Mesothelial cell of epicardium (in vitro differentiated cells): Measurements from ENCODE around the gene SH3PXD2B. TPM values are rescaled to one million over a fixed set of nuclear protein-coding genes. Genes with fewer than 3 reads are reported as not detected.
"Not testable (repeated sequence)": the region's sequence is repeated elsewhere in the genome, so short reads cannot be mapped to it uniquely, and the experiment has no call there.

Experiments
- DNase-seq, 2 experiments: peaks; one replicate each; pipeline ENCODE4 v3.0.0; 2021; ENCODE audit warnings: low spot score in 2 of 2; ENCODE audit not compliant: unreplicated experiment in 2 of 2
- H3K27ac Mint-ChIP-seq: 2 replicates; pipeline ENCODE4 v1.8.0; 2021; ENCODE audit warnings: mixed read lengths
- H3K27me3 Mint-ChIP-seq: 2 replicates; pipeline ENCODE4 v1.8.0; 2021; ENCODE audit warnings: low read depth, mixed read lengths
- H3K36me3 Mint-ChIP-seq: 2 replicates; pipeline ENCODE4 v1.8.0; 2021; ENCODE audit warnings: mixed read lengths
- H3K4me1 Mint-ChIP-seq: 2 replicates; pipeline ENCODE4 v1.8.0; 2021; ENCODE audit warnings: mixed read lengths
- H3K4me3 Mint-ChIP-seq: 2 replicates; pipeline ENCODE4 v1.8.0; 2021; ENCODE audit warnings: mild to moderate bottlenecking, moderate library complexity, mixed read lengths
- H3K9me3 Mint-ChIP-seq: 2 replicates; pipeline ENCODE4 v1.8.0; 2021; ENCODE audit warnings: mixed read lengths
- CTCF ChIP-seq: fragments of 200-600 bp; sonication (generic); IDR thresholded peaks from one replicate; pipeline ENCODE4 v1.5.0; 2021; ENCODE audit warnings: antibody characterized with exemption; ENCODE audit not compliant: unreplicated experiment
- total RNA-seq: library from RNA; stranded (reverse); gene quantifications from 3 replicates; pipeline ENCODE4 v1.2.1, GENCODE V29; 2021

Gene SH3PXD2B
- total RNA-seq, 1 donor from 2014 or later = 68.9 TPM

DNA sequence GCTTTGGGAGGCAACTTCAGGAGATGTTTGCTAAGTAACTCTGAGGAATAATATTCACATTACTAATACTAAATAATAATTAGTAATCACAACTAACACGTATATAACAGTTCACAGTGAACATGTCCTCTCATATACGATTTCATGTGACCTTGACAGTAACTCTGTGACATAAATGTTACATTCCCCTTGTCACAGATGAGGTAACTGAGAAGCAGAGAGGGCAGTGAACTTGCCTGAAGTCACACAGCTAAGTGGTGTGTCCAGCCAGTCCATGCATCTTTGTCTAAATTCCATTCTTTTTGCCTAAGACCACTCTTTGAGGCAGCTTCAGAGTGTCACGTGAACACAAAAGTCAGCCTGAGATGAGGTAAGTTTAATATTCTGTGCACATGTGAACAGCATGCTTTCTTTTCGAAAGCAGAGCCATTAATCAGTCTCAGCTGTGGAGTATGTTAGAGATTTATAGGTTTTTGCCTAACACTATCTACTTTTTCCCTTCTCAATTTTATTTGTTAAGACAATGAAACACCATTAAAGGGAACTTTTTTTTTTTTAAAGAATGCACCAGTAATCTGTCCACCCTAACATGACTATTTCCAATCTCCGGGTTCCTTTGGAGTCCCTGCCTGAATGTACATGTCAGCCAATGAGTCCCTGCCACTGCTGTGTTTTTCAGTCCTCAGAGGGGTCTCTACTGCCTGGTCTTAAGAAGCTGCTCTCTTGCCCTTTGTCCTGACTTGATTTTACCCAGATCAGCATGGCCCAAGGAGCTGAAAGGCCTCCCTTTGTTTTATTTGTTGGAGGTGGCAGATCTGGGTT, 43.5 kb downstream of the SH3PXD2B start:
- H3K27ac Mint-ChIP-seq = peak overlapping the region; percentile 93
- no peaks in the 10 kb centered on the region for H3K9me3 Mint-ChIP-seq
- no peaks in the 10 kb centered on the region for H3K27me3 Mint-ChIP-seq
- no peak for DNase-seq
- no peak overlapping the region for H3K4me3 Mint-ChIP-seq
- peaks cover 28% of the 10 kb centered on the region for H3K4me1 Mint-ChIP-seq
- no peak for TF ChIP-seq CTCF
- H3K36me3 Mint-ChIP-seq = peaks cover 18% of the 10 kb centered on the region

- Mint-ChIP-seq H3K4me1 (peaks cover 28% of the 10 kb centered on the region), H3K4me3 (no peak overlapping the region), H3K27ac (no peak overlapping the region), H3K36me3 (peaks cover 21% of the 10 kb centered on the region), H3K9me3 (no peaks in the 10 kb centered on the region), H3K27me3 (no peaks in the 10 kb centered on the region)
- no peak for TF ChIP-seq CTCF
- DNase-seq = no peak
Observed at GRCh38 chr5:172410160-172410559, 44.2 kb downstream of the SH3PXD2B start.

- peaks cover 28% of the 10 kb centered on the region for H3K36me3 Mint-ChIP-seq
- not testable (repeated sequence) for H3K27ac Mint-ChIP-seq, H3K9me3 Mint-ChIP-seq, H3K27me3 Mint-ChIP-seq, H3K4me3 Mint-ChIP-seq, DNase-seq
- peaks cover 28% of the 10 kb centered on the region for H3K4me1 Mint-ChIP-seq
Observed at GRCh38 chr5:172409477-172409876, 44.8 kb downstream of the SH3PXD2B start.

DNA sequence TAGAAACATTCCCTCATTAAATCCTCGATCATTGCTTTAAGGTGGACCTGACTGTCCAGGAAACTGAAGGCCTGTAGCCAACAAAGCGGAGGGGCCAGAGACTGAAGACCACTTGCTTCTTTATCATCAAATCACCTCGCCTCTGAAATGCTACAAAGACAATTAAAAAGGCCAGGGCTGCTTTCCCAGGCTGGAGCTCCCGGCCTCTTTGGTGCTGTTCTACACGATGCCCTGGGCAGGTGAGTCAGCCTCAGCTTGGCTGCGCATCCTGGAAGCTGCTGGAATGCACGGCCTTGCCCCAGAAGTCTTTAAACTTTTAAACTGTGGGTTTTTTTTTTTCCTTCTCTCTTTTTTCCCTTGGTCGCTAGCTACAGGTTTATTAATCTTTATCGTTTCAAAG, 46.5 kb downstream of the SH3PXD2B start:
- H3K36me3 Mint-ChIP-seq = peaks cover 37% of the 10 kb centered on the region
- no peak overlapping the region for H3K4me3 Mint-ChIP-seq
- DNase-seq = no peak
- no peak for TF ChIP-seq CTCF
- no peaks in the 10 kb centered on the region for H3K9me3 Mint-ChIP-seq
- H3K27me3 Mint-ChIP-seq = no peaks in the 10 kb centered on the region
- peak overlapping the region; percentile 68 for H3K27ac Mint-ChIP-seq
- H3K4me1 Mint-ChIP-seq = peaks cover 27% of the 10 kb centered on the region

- Mint-ChIP-seq H3K27me3 (no peaks in the 10 kb centered on the region), H3K27ac (peak overlapping the region; percentile 68), H3K4me3 (no peak overlapping the region), H3K4me1 (peaks cover 23% of the 10 kb centered on the region), H3K36me3 (peaks cover 42% of the 10 kb centered on the region), H3K9me3 (no peaks in the 10 kb centered on the region)
- no peak for DNase-seq
- TF ChIP-seq CTCF = no peak
Observed at GRCh38 chr5:172407241-172407691, 47.1 kb downstream of the SH3PXD2B start.

DNA sequence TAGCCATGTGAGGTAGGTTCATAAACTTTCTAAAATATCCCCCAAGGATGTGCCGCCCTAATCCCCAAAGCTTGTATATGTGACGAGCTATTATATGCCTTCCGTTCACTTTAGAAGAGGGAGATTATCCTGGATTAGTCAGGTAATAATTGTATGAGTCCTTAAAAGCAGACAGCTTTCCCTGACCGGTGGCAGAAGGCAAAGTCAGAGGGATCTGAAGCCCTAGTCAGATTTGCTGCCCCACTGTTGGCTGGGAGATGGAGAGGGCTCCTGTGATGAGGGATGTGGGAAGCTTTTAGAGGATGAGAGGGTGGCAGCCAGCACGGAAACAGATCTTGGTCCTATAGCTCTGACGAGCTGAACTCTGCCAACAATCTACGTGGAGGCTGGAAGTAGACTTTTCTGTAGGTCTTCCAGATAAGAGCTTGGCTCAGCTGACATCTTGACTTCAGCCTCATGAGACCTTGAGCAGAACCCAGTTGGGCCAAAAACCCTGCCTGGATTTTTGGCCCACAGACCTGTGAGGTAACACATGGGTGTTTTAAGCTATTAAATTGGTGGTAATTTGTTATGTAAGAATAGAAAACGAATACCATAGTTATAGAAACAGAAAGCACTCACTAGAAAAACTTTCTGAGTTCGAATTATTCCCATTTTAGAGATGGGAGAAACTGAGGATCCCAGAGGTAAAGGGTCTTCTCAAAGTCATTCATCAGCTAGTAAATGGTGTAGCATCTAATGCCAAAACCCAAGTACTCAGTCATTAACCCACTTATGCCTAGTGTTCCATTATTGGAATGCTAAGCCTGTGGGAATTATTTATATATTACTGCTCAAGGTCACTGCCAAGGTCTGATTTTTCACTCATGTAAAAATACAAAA, 48.9 kb downstream of the SH3PXD2B start:
- peaks cover 52% of the 10 kb centered on the region for H3K36me3 Mint-ChIP-seq
- no peak for TF ChIP-seq CTCF

More for the DNA sequence above, 48.9 kb downstream of the SH3PXD2B start:
- H3K9me3 Mint-ChIP-seq = no peaks in the 10 kb centered on the region
- H3K4me3 Mint-ChIP-seq = no peak overlapping the region
- H3K27me3 Mint-ChIP-seq = no peaks in the 10 kb centered on the region
- no peak for DNase-seq
- no peak overlapping the region for H3K27ac Mint-ChIP-seq
- H3K4me1 Mint-ChIP-seq = peaks cover 10% of the 10 kb centered on the region
